C4-2B (cell line): ENCODE data around the gene CHKA.

Experiments
- CTCF ChIP-seq: fragments of 450-650 bp; conservative IDR thresholded peaks from 2 replicates; pipeline ENCODE4 v1.5.1; 2017; ENCODE audit warnings: mild to moderate bottlenecking
- ZFX ChIP-seq: fragments of 450-650 bp; IDR thresholded peaks from 2 replicates; pipeline ENCODE4 v1.6.1; 2017

- TF ChIP-seq CTCF: no peak
- no peak for TF ChIP-seq ZFX
Observed at GRCh38 chr11:68036141-68036716, 85.0 kb downstream of the CHKA start.
